GM12878 (cell line): ENCODE measurements around the gene FER1L5. TPM values are rescaled to one million over a fixed set of nuclear protein-coding genes. Genes with fewer than 3 reads are reported as not detected.

Experiments
- ATAC-seq: fragments of 200-7000 bp; cut with Tn5 transposase; 3 replicates; pipeline ENCODE4 v1.9.1; 2020; ENCODE audit warnings: mild to moderate bottlenecking, moderate library complexity
- BruUV-seq: library from RNA; stranded (reverse); fragments of 400-500 nt; replicated peaks from 2 replicates; lab custom pipeline; 2021; lab: Mats Ljungman, UMichigan
- CTCF ChIA-PET: fragments of 300-600 bp; sonication (Branson Sonifier 250); formaldehyde crosslinking; extraction: SDS; loops from one replicate; lab custom pipeline; 2021; ENCODE audit warnings: inconsistent platforms; lab: Yijun Ruan, JAX
- POLR2A ChIA-PET: fragments of 350-600 bp; formaldehyde crosslinking; extraction: SDS; loops from one replicate; lab custom pipeline; 2021; ENCODE audit warnings: inconsistent platforms; lab: Charles Lee
- RAD21 ChIA-PET: fragments of 300-600 bp; sonication (Branson Sonifier 250); formaldehyde crosslinking; loops from one replicate; lab custom pipeline; 2023; ENCODE audit warnings: antibody characterized with exemption; ENCODE audit not compliant: unreplicated experiment; lab: Charles Lee
- SMC1A ChIA-PET: fragments of 300-600 bp; sonication (Branson Sonifier 250); formaldehyde crosslinking; loops from one replicate; lab custom pipeline; 2023; ENCODE audit not compliant: unreplicated experiment, uncharacterized antibody; lab: Charles Lee
- DNase-seq: peaks from one replicate; pipeline ENCODE4 v3.0.0-alpha.2; 2011; ENCODE audit warnings: low read depth, low spot score
- FAIRE-seq: peaks from 3 replicates; lab custom pipeline; 2011; peaks lifted over from hg19 to GRCh38; lab: Jason Lieb, UNC
- H2AFZ ChIP-seq: 2 replicates; pipeline ENCODE4 v1.6.0; 2011; ENCODE audit warnings: low read depth, low read length, control low read depth; ENCODE audit not compliant: control insufficient read depth
- H3K27ac ChIP-seq: 2 replicates; pipeline ENCODE4 v1.5.1; 2011; ENCODE audit warnings: control low read depth; ENCODE audit not compliant: control insufficient read depth, insufficient read depth
- H3K27me3 ChIP-seq, 2 experiments: replicated peaks in 1 of 2; 2 replicates each; pipeline versions ENCODE4 v1.6.0 to v1.6.1; 2011; ENCODE audit warnings: low read length in 1 of 2; ENCODE audit not compliant: control insufficient read depth in 2 of 2, insufficient read depth in 2 of 2
- H3K36me3 ChIP-seq, 2 experiments: 2 replicates each; pipeline ENCODE4 v1.5.1; 2011; ENCODE audit warnings: low read length in 1 of 2; ENCODE audit not compliant: control insufficient read depth in 2 of 2, insufficient read depth in 2 of 2
- H3K4me1 ChIP-seq: 2 replicates; pipeline ENCODE4 v1.6.1; 2011; ENCODE audit warnings: mild to moderate bottlenecking, low read length, moderate library complexity, mixed read lengths; ENCODE audit not compliant: control insufficient read depth, insufficient read depth
- H3K4me2 ChIP-seq: 2 replicates; pipeline ENCODE4 v1.6.0; 2011; ENCODE audit warnings: control low read depth; ENCODE audit not compliant: control insufficient read depth, insufficient read depth
- H3K4me3 ChIP-seq: fragments of 200-600 bp; sonication (generic); 2 replicates; pipeline ENCODE4 v1.5.1; 2016
- H3K79me2 ChIP-seq: 2 replicates; pipeline ENCODE4 v1.6.0; 2011; ENCODE audit warnings: low read length; ENCODE audit not compliant: control insufficient read depth, insufficient read depth
- H3K9ac ChIP-seq: 2 replicates; pipeline ENCODE4 v1.8.0; 2011; ENCODE audit warnings: low read length, control low read depth, mixed read lengths; ENCODE audit not compliant: control insufficient read depth, insufficient read depth
- H3K9me3 ChIP-seq: replicated peaks from 3 replicates; pipeline ENCODE4 v1.5.1; 2011; ENCODE audit warnings: mild to moderate bottlenecking, low read length; ENCODE audit not compliant: control insufficient read depth, insufficient read depth
- H4K20me1 ChIP-seq: 2 replicates; pipeline ENCODE4 v1.6.0; 2011; ENCODE audit not compliant: control insufficient read depth, insufficient read depth
- IKZF2 ChIP-seq, 2 experiments: fragments of 450-650 bp; IDR thresholded peaks; 2 replicates each; pipeline ENCODE4 v1.6.1; 2017; ENCODE audit warnings: mild to moderate bottlenecking in 2 of 2, moderate library complexity in 2 of 2
- IRF4 ChIP-seq: IDR thresholded peaks from 2 replicates; pipeline ENCODE4 v1.6.1; 2011; ENCODE audit warnings: low read depth, low read length
- WGBS: methylation state at CpG from one replicate; pipeline ENCODE4 v1.1.6; 2016; ENCODE audit warnings: low lambda C conversion rate; ENCODE audit not compliant: insufficient replicate concordance, insufficient coverage; ENCODE audit errors: missing lambda C conversion rate; 5-methylcytosine and 5-hydroxymethylcytosine counted together
- in situ Hi-C: fragments of 300-500 bp; cut with MboI; formaldehyde crosslinking; loops from 9 replicates; pipeline ENCODE4 v1.14.3; 2018; ENCODE audit warnings: mixed read lengths
- intact Hi-C: fragments of 100-400 bp; cut with micrococcal nuclease; formaldehyde crosslinking; loops from one replicate; pipeline ENCODE4 v1.14.2; 2022; ENCODE audit not compliant: unreplicated experiment
- polyA plus RNA-seq, 11 experiments: library from polyadenylated mRNA; depleted of rRNA in 4 of 11; unstranded in 6 of 11; stranded (reverse) in 5 of 11; fragments of >200 nt; fragmentation: Nextera tagmentation in 4 of 11; fragmentation: Illumina TruSeq in 1 of 11; extraction: Ambion mirVana in 4 of 11; extraction: Trizol in 1 of 11; gene quantifications; 1 replicate in 1 of 11; 2 replicates in 10 of 11; pipeline versions ENCODE4 v1.2.1 to v1.2.3, GENCODE V29; 2011 to 2016; ENCODE audit warnings: inconsistent platforms in 2 of 11, missing spikeins in 2 of 11, low read depth in 1 of 11
- total RNA-seq, 4 experiments: library from RNA; depleted of rRNA in 3 of 4; stranded (reverse); fragments of >200 nt in 3 of 4; fragmentation: Illumina TruSeq in 1 of 4; extraction: Trizol in 1 of 4; gene quantifications; 2 replicates each; pipeline versions ENCODE4 v1.2.1 to v1.2.3, GENCODE V29; 2013 to 2021
- TF ChIP-seq, protein P1 (sequence below): IDR thresholded peaks from 2 replicates; pipeline ENCODE4 v1.6.1; 2012; ENCODE audit warnings: low read length, inconsistent platforms

Gene FER1L5
- total and polyA plus RNA-seq, 10 of the 15 experiments (the other 5 are each of a cell fraction or from before 2014, with no cell fraction given), result not detected

- TF ChIP-seq IKZF2 (IDR thresholded peaks at IDR 0.05), result no peak
- TF ChIP-seq, protein P1, sequence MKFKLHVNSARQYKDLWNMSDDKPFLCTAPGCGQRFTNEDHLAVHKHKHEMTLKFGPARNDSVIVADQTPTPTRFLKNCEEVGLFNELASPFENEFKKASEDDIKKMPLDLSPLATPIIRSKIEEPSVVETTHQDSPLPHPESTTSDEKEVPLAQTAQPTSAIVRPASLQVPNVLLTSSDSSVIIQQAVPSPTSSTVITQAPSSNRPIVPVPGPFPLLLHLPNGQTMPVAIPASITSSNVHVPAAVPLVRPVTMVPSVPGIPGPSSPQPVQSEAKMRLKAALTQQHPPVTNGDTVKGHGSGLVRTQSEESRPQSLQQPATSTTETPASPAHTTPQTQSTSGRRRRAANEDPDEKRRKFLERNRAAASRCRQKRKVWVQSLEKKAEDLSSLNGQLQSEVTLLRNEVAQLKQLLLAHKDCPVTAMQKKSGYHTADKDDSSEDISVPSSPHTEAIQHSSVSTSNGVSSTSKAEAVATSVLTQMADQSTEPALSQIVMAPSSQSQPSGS, result no peak
- TF ChIP-seq, all 136 proteins: peak for 0
These were observed 41.6 kb downstream of the FER1L5 start (continued) for GRCh38 chr2:96683972-96684820.

DNA sequence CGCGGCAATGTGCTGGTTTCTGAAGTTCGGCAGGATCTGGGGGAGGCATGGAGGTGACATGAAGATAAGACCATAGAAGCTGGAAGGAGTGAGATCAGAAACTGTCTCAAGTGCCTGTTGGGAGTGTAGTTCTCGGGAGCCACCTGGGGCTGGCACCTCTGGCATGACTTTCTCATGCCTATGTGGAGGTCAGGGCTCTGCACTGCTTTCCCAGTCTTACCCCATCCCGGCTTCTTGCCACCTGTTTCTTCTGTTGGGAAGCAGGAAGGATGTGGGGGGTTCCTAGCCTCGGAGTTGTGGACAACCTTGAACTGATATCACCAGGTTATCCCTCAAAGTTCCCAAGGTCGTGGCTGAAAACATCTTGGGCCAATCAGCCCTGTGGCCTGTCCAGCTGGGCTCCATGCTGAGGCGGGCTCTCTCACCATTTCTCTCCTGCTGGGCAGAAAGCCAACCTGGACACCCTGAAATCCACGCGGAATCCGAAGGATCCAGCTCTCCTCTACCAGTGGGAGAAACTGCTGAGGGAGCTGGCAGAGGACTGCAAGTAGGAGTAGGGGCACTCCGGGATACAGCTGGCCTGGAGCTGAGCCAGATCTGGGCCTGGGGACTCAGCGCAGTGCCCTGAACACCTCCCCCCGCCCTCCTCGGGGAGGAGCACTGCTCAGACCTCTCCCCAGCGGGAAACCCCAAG is 42.5 kb downstream of the FER1L5 start:
- POLR2A ChIA-PET, result no interaction called here
- H3K79me2 ChIP-seq, result no peaks in the 10 kb centered on the region

More for the DNA sequence above, 42.5 kb downstream of the FER1L5 start:
- no peaks in the 10 kb centered on the region for H4K20me1 ChIP-seq
- no peak for ATAC-seq
- 39% methylated on average over 16 of the region's 16 CpGs for WGBS
- H3K9me3 ChIP-seq, result no peaks in the 10 kb centered on the region
- no peak for FAIRE-seq
- BruUV-seq, result no TSS peak
- H3K27me3 ChIP-seq, result no peaks in the 10 kb centered on the region; a peak in 1 of 4 replicates
- SMC1A ChIA-PET, result interaction anchor here (0.6 kb wide), 1 partner anchor 94 kb away, joined by 4 read pairs; no protein-coding TSS in a partner anchor
- no peak for TF ChIP-seq IRF4
- TF ChIP-seq, all 136 proteins: peak for 0
- H3K9ac ChIP-seq, result no peak overlapping the region
- no peak for DNase-seq
- no peaks in the 10 kb centered on the region for H3K4me1 ChIP-seq
- no peak overlapping the region for H3K4me3 ChIP-seq
- ChIA-PET CTCF (no interaction called here), RAD21 (no interaction called here)
- no peak overlapping the region for H3K4me2 ChIP-seq
- no peak overlapping the region for H3K27ac ChIP-seq
- no peak overlapping the region for H2AFZ ChIP-seq
- H3K36me3 ChIP-seq, result no peaks in the 10 kb centered on the region
- in situ Hi-C loops (no loop called here), intact Hi-C loops (no loop called here)
